Stomach (tissue), 4 donors: Measurements from ENCODE around the gene ELF5.

ENCODE experiments used
- CTCF ChIP-seq, 7 experiments: fragments of 450-650 bp in 4 of 7; fragments of 200-600 bp in 3 of 7; sonication (generic) in 3 of 7; IDR thresholded peaks; one replicate each; pipeline ENCODE4 v1.5.1; 2016 to 2019; ENCODE audit warnings: antibody characterized with exemption in 7 of 7, control low read depth in 2 of 7, mild to moderate bottlenecking in 1 of 7
- POLR2A ChIP-seq, 4 donors: fragments of 450-650 bp; IDR thresholded peaks; one replicate each; pipeline ENCODE4 v1.6.1; 2016; ENCODE audit warnings: antibody characterized with exemption in 4 of 4, control low read depth in 2 of 4, mild to moderate bottlenecking in 1 of 4, moderate library complexity in 1 of 4
- POLR2AphosphoS5 ChIP-seq, 3 donors: sonication (generic); formaldehyde crosslinking; IDR thresholded peaks; one replicate each; pipeline ENCODE4 v1.6.1; 2016; ENCODE audit warnings: antibody characterized with exemption in 3 of 3

GRCh38 chr11:34562976-34563375 is 49.4 kb upstream of the ELF5 start:
- TF ChIP-seq CTCF (IDR thresholded peaks at IDR 0.05), result no peak
- no peak for TF ChIP-seq POLR2AphosphoS5 (IDR thresholded peaks at IDR 0.05)
- no peak for TF ChIP-seq POLR2A (IDR thresholded peaks at IDR 0.05)
